Measurements from ENCODE around the gene QDPR.
"Not testable (repeated sequence)": the region's sequence is repeated elsewhere in the genome, so short reads cannot be mapped to it uniquely, and the experiment has no call there.

The QDPR gene

GRCh38 chr4:17511950-17512795 lies at the start of gene QDPR:
QDPR (minus strand) TSS chr4:17512090; CDS start chr4:17512054, 36 bp downstream.
- DNase-seq: peak; percentile 63 to 74

DNA sequence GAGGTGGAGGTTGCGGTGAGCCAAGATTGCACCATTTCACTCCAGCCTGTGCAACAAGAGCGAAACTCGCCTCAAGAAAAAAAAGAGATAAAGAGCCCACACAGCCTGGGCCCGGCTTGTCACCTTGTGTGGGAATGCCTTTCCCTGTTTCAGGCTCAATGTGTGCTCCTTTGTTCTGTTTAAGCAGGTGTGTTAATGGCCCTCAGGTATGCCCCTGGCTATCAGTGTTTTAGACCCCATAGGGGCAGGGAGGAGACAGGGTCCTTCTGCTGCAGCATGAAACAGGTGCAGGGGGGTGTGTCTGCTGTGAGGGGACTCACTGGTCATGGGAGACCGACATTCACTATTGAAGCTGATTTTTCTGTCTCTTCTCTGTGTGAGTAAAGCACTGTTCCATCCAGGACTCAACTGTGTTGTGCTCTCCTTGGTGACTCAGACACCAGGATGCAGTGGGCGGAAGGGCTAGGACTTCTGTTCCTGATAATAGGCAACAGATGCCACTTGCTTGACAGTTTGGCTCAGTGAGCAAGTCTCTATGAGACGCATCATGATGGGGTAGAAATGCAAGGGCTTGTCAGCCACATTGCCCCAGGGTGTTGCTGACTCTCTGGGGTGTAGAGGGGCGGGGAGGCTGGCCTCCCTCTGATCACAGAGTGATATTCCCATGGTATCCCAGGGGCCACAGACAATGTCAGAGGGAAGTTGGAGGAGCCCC lies 49.5 kb upstream of the QDPR start:
- peak in 1 of 2 experiments; percentile 6 for DNase-seq

- DNase-seq: no peak
Observed at GRCh38 chr4:17560065-17560673, 48.3 kb upstream of the QDPR start.

GRCh38 chr4:17559709-17560048 lies 47.8 kb upstream of the QDPR start:
- no peak for DNase-seq

GRCh38 chr4:17558941-17559708 lies 47.2 kb upstream of the QDPR start:
- DNase-seq: no peak

GRCh38 chr4:17557880-17558279 lies 46.0 kb upstream of the QDPR start:
- DNase-seq: no peak

- DNase-seq: no peak
Observed at GRCh38 chr4:17556498-17556897, 44.6 kb upstream of the QDPR start.

- DNase-seq: no peak
Observed at GRCh38 chr4:17554568-17554967, 42.7 kb upstream of the QDPR start.

- no peak for DNase-seq
Observed at GRCh38 chr4:17552427-17552826, 40.5 kb upstream of the QDPR start.

DNA sequence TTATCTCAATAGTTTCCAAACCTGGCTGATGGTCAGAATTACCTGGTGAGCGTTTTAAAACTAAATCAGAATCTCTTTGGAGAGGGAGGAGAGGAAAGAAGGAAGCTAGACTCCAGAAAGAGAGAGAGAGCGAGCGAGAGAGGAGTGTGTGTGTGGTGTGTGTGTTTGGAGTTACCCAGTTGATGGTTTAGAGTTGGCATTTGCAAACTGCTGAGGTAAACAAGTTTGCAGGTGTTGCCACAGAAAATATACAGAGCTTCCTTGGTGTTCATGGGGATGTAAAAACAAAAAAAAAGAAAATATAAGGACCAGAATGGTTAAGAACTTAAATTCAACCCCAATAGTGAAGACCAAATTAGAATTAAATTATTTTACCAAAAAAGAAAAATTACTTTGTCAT lies 38.7 kb upstream of the QDPR start:
- DNase-seq: no peak

- no peak for DNase-seq
Observed at GRCh38 chr4:17546678-17547077, 34.8 kb upstream of the QDPR start.

DNA sequence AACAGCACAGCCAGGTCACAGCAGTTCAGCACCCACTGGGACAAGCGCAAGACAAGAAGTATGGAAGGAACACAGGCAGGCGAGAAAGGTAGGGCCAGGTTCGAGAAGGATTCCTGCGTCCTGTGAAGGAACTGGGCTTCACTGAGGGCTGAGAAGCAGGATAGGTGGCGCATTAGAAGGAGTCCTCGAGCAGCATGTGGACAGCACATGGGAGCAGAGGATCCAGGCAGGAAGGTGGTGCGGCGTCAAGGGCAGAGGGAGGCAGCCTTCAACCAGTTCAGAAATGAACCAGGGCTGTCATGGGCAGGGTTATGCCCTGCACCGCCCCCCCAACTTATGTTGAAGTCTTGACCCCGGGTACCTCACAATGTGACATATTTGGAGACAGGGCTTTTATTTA lies 34.3 kb upstream of the QDPR start:
- DNase-seq: no peak

DNA sequence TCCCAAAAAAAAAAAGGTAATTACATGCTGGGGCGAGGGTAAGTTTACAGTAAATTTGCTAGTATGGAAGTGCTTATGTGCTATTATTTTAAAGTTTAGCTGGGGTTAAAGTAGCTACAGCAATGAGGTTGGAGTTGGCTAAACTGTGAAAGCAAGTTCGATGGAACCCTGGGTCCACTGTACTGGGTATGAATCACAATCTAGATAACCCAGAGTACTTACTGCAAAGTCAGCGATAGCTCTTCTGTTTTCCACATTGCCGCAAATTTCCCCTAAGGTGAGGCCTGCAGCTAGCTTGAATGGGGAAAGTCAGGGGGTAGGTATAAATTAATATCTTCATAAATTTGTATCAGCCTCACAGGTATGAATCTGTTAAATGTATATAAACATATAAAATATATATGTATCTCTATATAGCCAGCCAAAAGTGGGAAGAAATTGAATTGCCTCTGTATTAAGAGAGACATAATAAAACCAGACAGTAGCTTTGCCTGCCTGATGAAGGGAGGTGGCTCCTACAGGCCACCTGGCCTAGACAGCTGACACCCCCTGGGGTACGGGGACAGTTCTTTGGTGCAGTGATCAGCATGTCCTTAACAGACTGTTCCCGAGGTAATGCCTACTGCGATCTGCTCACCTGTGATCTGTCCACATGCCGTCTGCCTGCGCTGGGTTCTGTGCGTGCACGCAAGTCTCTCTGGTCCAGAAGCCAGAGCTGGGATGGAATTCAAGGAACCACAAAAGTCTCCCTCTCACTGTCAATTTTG lies 33.7 kb upstream of the QDPR start:
- DNase-seq: no peak

- no peak for DNase-seq
Observed at GRCh38 chr4:17544831-17545234, 32.9 kb upstream of the QDPR start.

DNA sequence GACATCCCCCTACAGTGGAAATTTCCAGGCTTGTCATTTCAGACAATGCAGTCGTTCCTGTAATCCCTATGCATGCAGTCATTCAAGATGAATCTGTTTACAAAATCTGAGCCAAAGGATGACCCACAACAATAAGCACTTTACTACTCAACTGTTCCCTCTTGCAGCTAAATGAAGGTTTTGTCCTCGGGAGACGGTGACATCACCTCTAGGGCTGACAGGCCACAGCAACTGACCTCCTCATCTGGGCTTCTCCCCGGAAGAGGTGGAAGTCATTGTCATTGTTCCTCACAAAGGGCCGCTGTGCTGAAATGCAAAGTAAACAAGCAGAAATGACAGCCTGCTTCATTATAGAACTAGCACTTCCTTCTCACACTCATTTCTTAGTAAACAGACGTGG lies 32.3 kb upstream of the QDPR start:
- no peak for DNase-seq

DNA sequence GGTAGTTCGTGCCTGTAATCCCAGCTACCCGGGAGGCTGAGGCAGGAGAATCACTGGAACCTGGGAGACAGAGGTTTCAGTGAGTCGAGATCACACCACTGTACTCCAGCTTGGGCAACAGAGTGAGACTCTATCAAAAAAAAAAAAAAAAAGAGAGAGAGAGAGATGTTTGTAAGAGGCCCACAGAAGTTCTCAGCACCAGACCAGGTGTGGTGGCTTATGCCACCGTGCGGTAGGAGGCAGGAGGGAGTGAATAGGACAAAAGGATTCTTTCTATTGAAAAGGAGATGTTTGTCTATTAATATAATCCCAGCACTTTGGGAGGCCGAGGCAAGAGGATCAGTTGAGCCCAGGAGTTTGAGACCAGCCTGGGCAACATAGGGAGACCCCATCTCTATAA lies 25.2 kb upstream of the QDPR start:
- DNase-seq: not testable (repeated sequence)

DNA sequence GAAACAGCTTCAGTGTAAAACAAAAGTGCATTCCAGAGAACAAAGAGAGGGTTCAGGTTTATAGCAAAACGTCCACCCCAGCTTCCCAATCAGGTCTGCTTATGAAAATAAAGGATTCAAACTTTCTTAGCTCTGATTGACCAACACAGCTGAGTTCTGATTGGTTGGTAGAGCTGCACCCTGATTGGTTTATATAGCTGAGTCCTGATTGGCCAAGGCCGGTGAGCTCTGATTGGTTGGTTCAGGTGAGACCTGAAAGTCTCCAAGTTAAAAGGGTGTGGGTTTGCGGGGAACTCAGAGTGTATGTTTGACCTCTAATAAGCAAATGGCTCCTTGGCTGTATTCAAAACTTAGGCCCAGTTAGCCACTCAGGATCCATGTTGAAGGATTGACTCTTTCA lies 24.0 kb upstream of the QDPR start:
- DNase-seq: no peak

GRCh38 chr4:17535242-17535641 lies 23.4 kb upstream of the QDPR start:
- no peak for DNase-seq

DNA sequence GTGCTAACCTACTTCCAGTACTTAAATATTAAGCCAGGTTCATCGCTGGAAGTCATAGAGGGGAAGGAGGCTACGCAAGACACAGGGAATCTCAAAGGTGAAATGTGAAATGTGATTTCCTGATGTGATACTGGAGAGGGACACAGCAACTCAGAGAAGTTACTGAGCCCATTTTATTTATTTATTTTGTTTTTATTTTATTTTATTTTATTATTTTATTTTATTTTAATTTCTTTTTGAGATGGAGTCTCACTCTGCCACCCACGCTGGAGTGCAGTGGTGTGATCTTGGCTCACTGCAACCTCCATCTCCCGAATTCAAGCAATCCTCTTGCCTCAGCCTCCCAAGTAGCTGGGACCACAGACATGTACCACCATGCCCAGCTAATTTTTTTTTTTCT lies 22.8 kb upstream of the QDPR start:
- no peak for DNase-seq

DNA sequence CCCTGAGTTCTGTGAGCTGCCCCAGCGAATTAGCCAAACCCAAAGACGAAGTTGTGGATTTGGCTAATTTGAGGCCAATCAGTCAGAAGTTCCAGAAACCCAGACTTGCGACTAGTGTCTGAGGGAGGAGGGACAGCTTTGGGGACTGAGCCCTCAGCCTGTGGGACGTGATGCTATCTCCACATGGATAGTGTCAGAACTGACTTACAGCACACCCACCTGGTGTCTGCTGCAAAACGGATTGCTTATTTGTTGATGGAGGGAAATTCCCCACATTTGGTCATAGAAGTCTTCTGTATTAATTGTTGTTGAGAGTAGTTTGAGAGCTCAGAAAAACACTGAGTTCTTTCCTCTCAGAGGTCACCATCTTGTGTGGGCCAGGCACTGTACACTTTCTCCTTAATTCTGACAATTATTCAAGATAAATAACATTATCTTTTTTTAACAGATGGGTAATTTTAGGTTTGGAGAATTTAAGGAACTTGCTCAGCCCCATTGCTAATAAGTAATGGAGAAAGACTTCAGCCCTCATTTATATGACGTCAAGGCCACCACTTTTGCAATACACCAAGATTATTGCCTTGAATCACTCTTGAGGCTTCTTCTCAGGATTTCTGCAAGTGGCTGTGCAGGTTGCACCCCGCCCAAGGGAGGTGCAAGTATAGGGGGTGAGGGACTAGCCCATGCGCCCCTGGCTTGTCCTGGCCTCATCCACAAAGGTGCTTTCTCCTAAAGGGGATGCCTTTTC lies 19.8 kb upstream of the QDPR start:
- no peak for DNase-seq

DNA sequence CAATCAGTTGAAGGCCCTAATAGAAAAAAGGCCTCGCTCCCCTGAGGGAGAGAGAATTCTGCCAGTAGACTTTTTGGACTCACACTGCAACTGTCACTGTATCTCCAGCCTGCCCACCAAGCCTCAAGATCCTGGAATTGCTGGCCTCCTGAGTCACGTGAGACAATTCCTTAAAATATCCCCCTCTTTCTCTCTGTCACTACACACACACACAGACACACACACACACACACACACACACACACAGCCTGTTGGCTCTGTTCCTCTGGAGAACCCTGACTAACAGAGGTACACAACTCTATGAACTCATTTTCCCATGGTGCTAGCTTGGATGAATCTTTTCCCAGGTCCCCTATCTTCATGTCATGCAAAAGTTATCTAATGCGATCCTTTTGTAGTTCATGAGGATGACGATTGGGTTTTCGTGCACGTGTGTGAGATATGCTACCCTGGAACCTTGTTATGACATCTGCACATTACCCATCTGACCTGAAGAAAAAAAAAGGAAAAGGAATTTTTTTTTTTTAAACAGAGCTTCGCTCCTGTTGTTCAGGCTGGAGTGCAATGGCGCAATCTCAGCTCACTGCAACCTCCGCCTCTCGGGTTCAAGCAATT lies 16.8 kb upstream of the QDPR start:
- no peak for DNase-seq

All from stimulated activated CD4-positive, alpha-beta T cell treated with anti-CD3 and anti-CD28 coated beads, Interleukin-4, amount 100 ng/mL, for 4 hours (primary cell).